ENCODE measurements around the gene SPATA13.

- TF ChIP-seq CTCF (IDR thresholded peaks at IDR 0.05; ENCODE audit: insufficient read depth, low read length, poor library complexity, severe bottlenecking) (no peak), EZH2phosphoT487 (conservative IDR thresholded peaks at IDR 0.05; ENCODE audit: low read length) (no peak)
These were observed 21.6 kb upstream of the SPATA13 start for GRCh38 chr13:24138911-24139310.
